ENCODE results near the gene GSAP. TPM values are rescaled to one million over a fixed set of nuclear protein-coding genes. Genes with fewer than 3 reads are reported as not detected.

GSAP gene
- total RNA-seq, 2 donors from 2014 or later: 3.7 to 7.7 TPM

DNA sequence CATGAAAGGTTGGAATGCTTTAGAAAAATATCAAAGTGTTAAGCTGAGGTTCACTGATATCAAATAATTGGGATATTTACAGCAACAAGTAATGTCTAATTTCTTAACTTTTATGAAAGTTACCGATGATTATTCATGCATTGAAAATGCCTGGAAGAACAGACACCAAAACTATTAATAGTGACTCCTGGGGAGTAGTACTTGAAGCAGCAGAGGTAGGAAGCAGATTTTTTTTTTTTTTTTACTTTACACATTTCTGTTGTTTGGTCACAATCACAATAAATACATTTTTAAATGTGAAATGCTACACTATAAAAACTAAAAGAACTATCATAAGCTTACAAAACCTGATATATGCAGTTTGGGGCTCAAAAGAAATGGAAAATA, 146.1 kb downstream of the GSAP start:
- no peak overlapping the region for H3K4me3 ChIP-seq
- H3K9me3 ChIP-seq: no peaks in the 10 kb centered on the region
- no peak overlapping the region for H3K27ac ChIP-seq
- DNase-seq: no peak
- TF ChIP-seq, protein P1, sequence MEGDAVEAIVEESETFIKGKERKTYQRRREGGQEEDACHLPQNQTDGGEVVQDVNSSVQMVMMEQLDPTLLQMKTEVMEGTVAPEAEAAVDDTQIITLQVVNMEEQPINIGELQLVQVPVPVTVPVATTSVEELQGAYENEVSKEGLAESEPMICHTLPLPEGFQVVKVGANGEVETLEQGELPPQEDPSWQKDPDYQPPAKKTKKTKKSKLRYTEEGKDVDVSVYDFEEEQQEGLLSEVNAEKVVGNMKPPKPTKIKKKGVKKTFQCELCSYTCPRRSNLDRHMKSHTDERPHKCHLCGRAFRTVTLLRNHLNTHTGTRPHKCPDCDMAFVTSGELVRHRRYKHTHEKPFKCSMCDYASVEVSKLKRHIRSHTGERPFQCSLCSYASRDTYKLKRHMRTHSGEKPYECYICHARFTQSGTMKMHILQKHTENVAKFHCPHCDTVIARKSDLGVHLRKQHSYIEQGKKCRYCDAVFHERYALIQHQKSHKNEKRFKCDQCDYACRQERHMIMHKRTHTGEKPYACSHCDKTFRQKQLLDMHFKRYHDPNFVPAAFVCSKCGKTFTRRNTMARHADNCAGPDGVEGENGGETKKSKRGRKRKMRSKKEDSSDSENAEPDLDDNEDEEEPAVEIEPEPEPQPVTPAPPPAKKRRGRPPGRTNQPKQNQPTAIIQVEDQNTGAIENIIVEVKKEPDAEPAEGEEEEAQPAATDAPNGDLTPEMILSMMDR (IDR thresholded peaks at IDR 0.05): no peak
- intact Hi-C loops (cut with DNase I): no loop called here
- no peaks in the 10 kb centered on the region for H3K27me3 ChIP-seq
- H3K4me1 ChIP-seq: no peaks in the 10 kb centered on the region
- H3K36me3 ChIP-seq: no peaks in the 10 kb centered on the region
- H3K9ac ChIP-seq (ENCODE audit: low read depth in 2 of 2, low read length in 2 of 2): no peak overlapping the region

DNA sequence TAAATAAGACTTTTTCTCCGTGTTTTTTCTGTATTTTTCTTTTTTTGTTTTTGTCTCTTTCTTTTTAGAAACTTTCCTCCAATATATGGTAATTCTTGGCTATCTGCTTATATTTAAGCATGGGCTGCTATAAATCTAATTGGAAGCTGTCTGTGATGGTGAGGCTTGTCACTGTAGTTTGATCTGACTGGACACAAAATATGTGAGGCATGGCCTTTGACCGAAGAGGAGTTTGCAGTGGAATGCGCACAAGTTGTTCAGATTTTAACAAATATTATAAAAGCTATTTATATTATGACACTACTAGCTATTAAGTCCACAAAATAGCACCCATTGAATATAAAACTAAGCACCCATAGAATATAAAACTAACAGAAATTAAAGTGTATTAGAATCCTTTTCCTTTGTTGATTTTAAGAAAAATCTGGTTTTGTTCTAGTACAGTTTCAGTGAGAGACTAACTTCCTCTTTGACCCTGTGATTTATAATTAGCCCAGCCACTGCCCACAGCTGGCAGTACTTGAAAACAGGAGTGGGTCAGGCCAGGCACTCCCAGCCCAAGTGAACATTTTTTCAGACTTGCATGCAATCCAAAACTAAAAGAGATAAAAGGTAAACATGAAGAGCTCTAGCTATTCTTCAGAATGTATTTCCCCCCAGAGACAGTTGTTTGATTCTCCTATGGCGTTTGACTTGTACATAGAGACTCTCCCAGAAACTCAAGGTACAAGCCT, 146.6 kb downstream of the GSAP start:
- intact Hi-C loops (cut with DNase I): no loop called here
- no peaks in the 10 kb centered on the region for H3K36me3 ChIP-seq
- no peak overlapping the region for H3K4me3 ChIP-seq
- H3K9me3 ChIP-seq: no peaks in the 10 kb centered on the region
- TF ChIP-seq, protein P1 (IDR thresholded peaks at IDR 0.05): no peak
- H3K4me1 ChIP-seq: no peaks in the 10 kb centered on the region
- H3K27me3 ChIP-seq: no peaks in the 10 kb centered on the region
- no peak overlapping the region for H3K9ac ChIP-seq (ENCODE audit: low read depth in 2 of 2, low read length in 2 of 2)
- DNase-seq: no peak
- no peak overlapping the region for H3K27ac ChIP-seq

DNA sequence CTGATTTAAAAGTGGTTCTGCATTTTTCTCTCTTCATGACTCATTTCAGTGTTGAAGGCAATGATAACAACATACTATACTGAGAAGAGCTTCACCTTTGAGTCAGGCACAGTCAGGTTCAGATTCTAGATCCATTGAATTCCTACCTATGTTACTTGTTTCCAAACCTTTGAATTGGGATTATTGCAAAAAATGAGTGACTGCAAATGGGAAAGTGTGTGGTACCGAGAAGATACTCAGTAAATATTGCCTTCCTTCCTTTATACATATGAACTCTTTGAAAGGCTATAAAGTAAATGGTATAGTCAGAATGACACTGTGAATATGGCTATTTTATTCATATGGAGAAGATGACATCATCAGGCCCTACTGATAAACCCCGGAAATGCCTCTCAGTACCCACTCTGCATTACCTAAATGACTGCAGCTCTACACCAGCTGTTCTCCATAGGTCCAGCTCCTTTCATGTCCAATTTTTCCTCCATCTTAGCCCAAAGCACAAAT, 149.8 kb downstream of the GSAP start:
- DNase-seq: no peak
- no peak overlapping the region for H3K4me3 ChIP-seq
- TF ChIP-seq, protein P1 (IDR thresholded peaks at IDR 0.05): no peak
- H3K27me3 ChIP-seq: no peaks in the 10 kb centered on the region
- H3K36me3 ChIP-seq: no peaks in the 10 kb centered on the region
- H3K9ac ChIP-seq (ENCODE audit: low read depth in 2 of 2, low read length in 2 of 2): no peak overlapping the region
- H3K9me3 ChIP-seq: no peaks in the 10 kb centered on the region
- intact Hi-C loops (cut with DNase I): no loop called here
- no peak overlapping the region for H3K27ac ChIP-seq
- no peaks in the 10 kb centered on the region for H3K4me1 ChIP-seq

- DNase-seq: no peak
- H3K36me3 ChIP-seq: no peaks in the 10 kb centered on the region
- TF ChIP-seq, protein P1 (IDR thresholded peaks at IDR 0.05): no peak
- H3K4me1 ChIP-seq: no peaks in the 10 kb centered on the region
- H3K27me3 ChIP-seq: no peaks in the 10 kb centered on the region
- H3K27ac ChIP-seq: no peak overlapping the region
- intact Hi-C loops (cut with DNase I): no loop called here
- H3K9me3 ChIP-seq: no peaks in the 10 kb centered on the region
- H3K4me3 ChIP-seq: no peak overlapping the region
- no peak overlapping the region for H3K9ac ChIP-seq (ENCODE audit: low read depth in 2 of 2, low read length in 2 of 2)
Measured at GRCh38 chr7:77265666-77266065, 150.5 kb downstream of the GSAP start.

GRCh38 chr7:77262316-77262715, 153.8 kb downstream of the GSAP start:
- H3K27ac ChIP-seq: no peak overlapping the region
- H3K4me3 ChIP-seq: no peak overlapping the region
- intact Hi-C loops (cut with DNase I): no loop called here
- no peaks in the 10 kb centered on the region for H3K36me3 ChIP-seq
- no peak for DNase-seq
- no peaks in the 10 kb centered on the region for H3K9me3 ChIP-seq
- no peaks in the 10 kb centered on the region for H3K4me1 ChIP-seq
- no peaks in the 10 kb centered on the region for H3K27me3 ChIP-seq
- TF ChIP-seq, protein P1 (IDR thresholded peaks at IDR 0.05): no peak
- no peak overlapping the region for H3K9ac ChIP-seq (ENCODE audit: low read depth in 2 of 2, low read length in 2 of 2)

Other genes with a start within 250 kb of the GSAP start
- 10 to 100 TPM in 1 of 2 donors, 1 to 10 TPM in 1; 6.4 to 34.0 TPM for gene FGL2, start 216.5 kb downstream of the GSAP start, total RNA-seq
- 10 to 100 TPM; 34.0 to 51.3 TPM for gene PTPN12, start 120.9 kb upstream of the GSAP start, total RNA-seq

Measured in colonic mucosa (tissue), 4 donors.